HepG2 (cell line): Measurements from ENCODE around the gene TAS2R13. TPM values are rescaled to one million over a fixed set of nuclear protein-coding genes. Genes with fewer than 3 reads are reported as not detected.

Experiments used
- ARID2 ChIP-seq: sonication (generic); formaldehyde crosslinking; IDR thresholded peaks from 2 replicates; pipeline ENCODE4 v1.8.1; 2022; ENCODE audit warnings: mild to moderate bottlenecking, missing genetic modification reagents, borderline replicate concordance
- ARNTL ChIP-seq: sonication (generic); formaldehyde crosslinking; IDR thresholded peaks from 2 replicates; pipeline ENCODE4 v1.4.0; 2020; ENCODE audit warnings: mild to moderate bottlenecking, missing genetic modification reagents
- ATAD3A ChIP-seq: sonication (generic); formaldehyde crosslinking; IDR thresholded peaks from 2 replicates; pipeline ENCODE4 v1.4.0; 2020; ENCODE audit warnings: missing genetic modification reagents
- ATRX ChIP-seq: sonication (generic); formaldehyde crosslinking; IDR thresholded peaks from 2 replicates; pipeline ENCODE4 v1.4.0; 2020; ENCODE audit warnings: missing genetic modification reagents, borderline replicate concordance
- CREB1 ChIP-seq, 2 experiments: fragments of 450-650 bp in 1 of 2; IDR thresholded peaks; 2 replicates each; pipeline ENCODE4 v1.6.1; 2016 to 2017; ENCODE audit warnings: control low read depth in 1 of 2, mild to moderate bottlenecking in 1 of 2, missing compliant biosample characterization in 1 of 2, missing genetic modification characterization in 1 of 2
- GABPA ChIP-seq, 2 experiments: IDR thresholded peaks; 2 replicates each; pipeline ENCODE4 v1.6.1; 2011 to 2016; ENCODE audit warnings: low read depth in 2 of 2, low read length in 1 of 2, missing biosample characterization in 1 of 2, missing genetic modification characterization in 1 of 2
- GZF1 ChIP-seq: sonication (generic); formaldehyde crosslinking; IDR thresholded peaks from 2 replicates; pipeline ENCODE4 v1.5.1; 2020; ENCODE audit warnings: mild to moderate bottlenecking, missing genetic modification reagents
- HNRNPH1 ChIP-seq: fragments of 200-400 bp; formaldehyde crosslinking; optimal IDR thresholded peaks from 2 replicates; pipeline ENCODE3; 2017; ENCODE audit warnings: mild to moderate bottlenecking, low read depth, low read length
- KAT2B ChIP-seq: fragments of 150-350 bp; IDR thresholded peaks from 2 replicates; pipeline ENCODE4 v1.6.1; 2014; ENCODE audit warnings: low read depth, low read length, borderline replicate concordance
- KLF16 ChIP-seq, 2 experiments: sonication (generic) in 1 of 2; formaldehyde crosslinking in 1 of 2; IDR thresholded peaks; 2 replicates each; pipeline versions ENCODE4 v1.6.1 to v1.8.0; 2016 to 2023; ENCODE audit warnings: missing genetic modification reagents in 2 of 2, missing compliant biosample characterization in 1 of 2
- NRL ChIP-seq: sonication (generic); formaldehyde crosslinking; IDR thresholded peaks from 2 replicates; pipeline ENCODE4 v1.5.0; 2020; ENCODE audit warnings: missing genetic modification reagents, mild to moderate bottlenecking, moderate library complexity, borderline replicate concordance
- PREB ChIP-seq: sonication (generic); formaldehyde crosslinking; IDR thresholded peaks from 2 replicates; pipeline ENCODE4 v1.4.0; 2020; ENCODE audit warnings: missing genetic modification reagents
- PRPF4 ChIP-seq: fragments of 200-400 bp; formaldehyde crosslinking; IDR thresholded peaks from 2 replicates; pipeline ENCODE4 v1.6.1; 2016; ENCODE audit warnings: low read length, low read depth; ENCODE audit not compliant: poor library complexity, severe bottlenecking
- RBFOX2 ChIP-seq: fragments of 200-400 bp; formaldehyde crosslinking; IDR thresholded peaks from 2 replicates; pipeline ENCODE4 v1.6.1; 2017; ENCODE audit warnings: low read depth, mild to moderate bottlenecking, low read length
- SALL2 ChIP-seq: sonication (generic); formaldehyde crosslinking; IDR thresholded peaks from 2 replicates; pipeline ENCODE4 v1.8.1; 2023; ENCODE audit warnings: mild to moderate bottlenecking, missing genetic modification reagents, inconsistent platforms
- TAF15 ChIP-seq: fragments of 200-400 bp; formaldehyde crosslinking; IDR thresholded peaks from one replicate; pipeline ENCODE4 v1.6.1; 2018; ENCODE audit warnings: mild to moderate bottlenecking, low read depth, low read length; ENCODE audit not compliant: poor library complexity, severe bottlenecking
- TGIF2 ChIP-seq: IDR thresholded peaks from 2 replicates; pipeline ENCODE4 v1.6.1; 2016; ENCODE audit warnings: control low read depth, missing compliant biosample characterization
- THAP9 ChIP-seq: sonication (generic); formaldehyde crosslinking; IDR thresholded peaks from 2 replicates; pipeline ENCODE4; 2020; ENCODE audit warnings: missing genetic modification reagents, mild to moderate bottlenecking, borderline replicate concordance
- ZBTB4 ChIP-seq: sonication (generic); formaldehyde crosslinking; IDR thresholded peaks from 2 replicates; pipeline ENCODE4 v1.4.0; 2020; ENCODE audit warnings: missing genetic modification reagents, mild to moderate bottlenecking, borderline replicate concordance
- ZNF24 ChIP-seq: fragments of 450-650 bp; IDR thresholded peaks from 2 replicates; pipeline ENCODE4 v1.6.1; 2017; ENCODE audit warnings: antibody characterized with exemption, mild to moderate bottlenecking
- ZNF326 ChIP-seq: sonication (generic); formaldehyde crosslinking; IDR thresholded peaks from 2 replicates; pipeline ENCODE4 v1.4.0; 2020; ENCODE audit warnings: missing genetic modification reagents, borderline replicate concordance
- ZNF570 ChIP-seq: sonication (generic); formaldehyde crosslinking; IDR thresholded peaks from 2 replicates; pipeline ENCODE4 v1.4.0; 2020; ENCODE audit warnings: mild to moderate bottlenecking, missing genetic modification reagents, borderline replicate concordance
- ZNF615 ChIP-seq: sonication (generic); formaldehyde crosslinking; IDR thresholded peaks from 2 replicates; pipeline ENCODE4 v1.5.0; 2020; ENCODE audit warnings: mild to moderate bottlenecking, missing genetic modification reagents, borderline replicate concordance
- ZNF766 ChIP-seq: sonication (generic); formaldehyde crosslinking; IDR thresholded peaks from 2 replicates; pipeline ENCODE4 v1.5.0; 2020; ENCODE audit warnings: missing genetic modification reagents, borderline replicate concordance
- polyA plus RNA-seq, 8 experiments: library from polyadenylated mRNA; depleted of rRNA in 3 of 8; stranded (reverse) in 7 of 8; unstranded in 1 of 8; fragments of >200 nt; fragmentation: Illumina TruSeq in 4 of 8; extraction: Trizol in 4 of 8; gene quantifications; 2 replicates each; pipeline versions ENCODE4 v1.2.1 to v1.2.3, GENCODE V29; 2011 to 2016; ENCODE audit warnings: low read depth in 4 of 8, missing spikeins in 1 of 8, mixed read lengths in 1 of 8; ENCODE audit not compliant: insufficient read depth in 1 of 8
- total RNA-seq, 5 experiments: library from RNA; depleted of rRNA; stranded (reverse); fragments of >200 nt; fragmentation: Illumina TruSeq; extraction: Trizol; gene quantifications; 2 replicates each; pipeline ENCODE4 v1.2.3, GENCODE V29; 2016; ENCODE audit warnings: low read depth in 1 of 5

TAS2R13 gene
- total and polyA plus RNA-seq, 2 of the 13 experiments (the other 11 are each of a cell fraction or from before 2014, with no cell fraction given): 0.33 to 1.3 TPM

- no peak for TF ChIP-seq ZNF766 (CRISPR knock-in tag)
- no peak for TF ChIP-seq CREB1 (IDR thresholded peaks at IDR 0.05)
- peak; percentile 85 for TF ChIP-seq CREB1 (CRISPR knock-in tag; IDR thresholded peaks at IDR 0.05)
- TF ChIP-seq ZNF615 (CRISPR knock-in tag): no peak
- peak in 1 of 2 experiments; percentile 93; a peak in 2 of 4 replicates for TF ChIP-seq KLF16 (CRISPR knock-in tag; IDR thresholded peaks at IDR 0.05)
- no peak for TF ChIP-seq ZNF24
- peak; percentile 80 for TF ChIP-seq ARNTL
- TF ChIP-seq TAF15: no peak
- TF ChIP-seq ATRX (CRISPR knock-in tag): no peak
- no peak for TF ChIP-seq KAT2B
- no peak for TF ChIP-seq PREB (CRISPR knock-in tag)
- TF ChIP-seq ZNF326 (CRISPR knock-in tag): no peak
- TF ChIP-seq PRPF4: no peak
- TF ChIP-seq NRL: no peak
- 0 out of 2 replicates have a peak, but pooled peaks have one; percentile 20 for TF ChIP-seq ARID2 (CRISPR knock-in tag)
- TF ChIP-seq TGIF2 (CRISPR knock-in tag): no peak; the same call in 1 of the 2 replicates
- TF ChIP-seq ZBTB4 (CRISPR knock-in tag): no peak
- no peak for TF ChIP-seq GABPA (IDR thresholded peaks at IDR 0.05; ENCODE audit: low read depth, low read length)
- TF ChIP-seq GABPA (CRISPR knock-in tag; IDR thresholded peaks at IDR 0.05; ENCODE audit: low read depth): peak; percentile 53; the same call in 1 of the 2 replicates
- no peak for TF ChIP-seq RBFOX2
- no peak for TF ChIP-seq ZNF570 (CRISPR knock-in tag)
- peak; percentile 53; the same call in 1 of the 2 replicates for TF ChIP-seq SALL2 (CRISPR knock-in tag)
- no peak for TF ChIP-seq ATAD3A (CRISPR knock-in tag)
- no peak for TF ChIP-seq THAP9 (CRISPR knock-in tag)
- TF ChIP-seq HNRNPH1: no peak
- TF ChIP-seq GZF1 (CRISPR knock-in tag): no peak
Measured at GRCh38 chr12:10891937-10892336, 17.4 kb downstream of the TAS2R13 start (continued).
